Activated CD4-positive, alpha-beta T cell treated with anti-CD3 and anti-CD28 coated beads for 1 hour (primary cell): ENCODE data around the gene NTRK1.

Experiments
- DNase-seq: peaks from one replicate; pipeline ENCODE4 v3.0.0-alpha.2; 2020

The NTRK1 gene

DNA sequence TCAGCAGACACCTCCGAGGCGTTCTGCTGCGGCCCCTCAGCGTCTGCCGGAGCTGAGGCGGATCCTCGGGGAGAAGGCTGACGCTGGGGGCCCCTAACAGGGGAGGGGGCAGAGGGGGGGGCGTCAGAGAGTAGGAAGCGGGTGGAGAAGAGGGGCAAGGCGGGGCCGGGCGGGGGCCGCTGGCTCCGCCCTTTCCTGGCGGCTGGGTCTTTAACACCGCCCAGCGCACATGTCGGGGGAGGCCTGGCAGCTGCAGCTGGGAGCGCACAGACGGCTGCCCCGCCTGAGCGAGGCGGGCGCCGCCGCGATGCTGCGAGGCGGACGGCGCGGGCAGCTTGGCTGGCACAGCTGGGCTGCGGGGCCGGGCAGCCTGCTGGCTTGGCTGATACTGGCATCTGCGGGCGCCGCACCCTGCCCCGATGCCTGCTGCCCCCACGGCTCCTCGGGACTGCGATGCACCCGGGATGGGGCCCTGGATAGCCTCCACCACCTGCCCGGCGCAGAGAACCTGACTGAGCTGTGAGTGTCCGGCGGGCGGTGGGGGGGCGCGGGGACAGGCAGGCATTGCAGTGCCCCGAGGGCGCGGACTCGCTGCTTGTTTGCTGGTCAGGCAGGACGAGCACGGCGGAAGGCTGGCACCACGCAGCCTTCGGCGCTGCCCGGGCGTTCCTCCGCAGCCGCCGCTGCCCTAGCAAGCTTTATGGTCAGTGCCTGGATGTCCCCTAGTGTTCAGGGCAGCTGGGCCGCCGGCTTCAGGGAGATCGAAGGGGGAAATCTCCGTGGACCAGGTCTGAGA, at the start of gene NTRK1:
Gene NTRK1 (plus strand): TSS at position 238 of the 796 bp plus-strand sequence. CDS start 70 bp downstream, at position 308.
- peak; percentile 29 for DNase-seq

DNA sequence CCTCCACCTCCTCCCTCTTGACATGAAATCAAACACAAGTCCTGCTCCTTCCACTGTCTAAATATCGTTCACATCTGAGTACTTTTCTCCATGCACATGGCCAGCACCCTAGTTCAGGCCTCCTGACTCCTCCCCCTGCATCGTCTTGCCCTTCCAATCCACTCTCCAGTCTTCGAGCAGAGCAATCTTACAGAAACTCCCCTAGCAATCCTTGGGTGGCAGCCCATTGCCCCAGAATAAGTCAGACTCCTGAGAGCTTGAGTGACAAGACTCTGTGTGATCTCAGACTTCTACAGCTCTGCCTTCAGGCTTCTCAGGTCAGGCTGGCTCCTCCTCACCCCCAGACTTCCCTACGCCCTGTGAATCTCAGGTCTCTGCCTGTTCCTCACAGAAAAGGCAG, 49.5 kb upstream of the NTRK1 start:
- no peak for DNase-seq

DNA sequence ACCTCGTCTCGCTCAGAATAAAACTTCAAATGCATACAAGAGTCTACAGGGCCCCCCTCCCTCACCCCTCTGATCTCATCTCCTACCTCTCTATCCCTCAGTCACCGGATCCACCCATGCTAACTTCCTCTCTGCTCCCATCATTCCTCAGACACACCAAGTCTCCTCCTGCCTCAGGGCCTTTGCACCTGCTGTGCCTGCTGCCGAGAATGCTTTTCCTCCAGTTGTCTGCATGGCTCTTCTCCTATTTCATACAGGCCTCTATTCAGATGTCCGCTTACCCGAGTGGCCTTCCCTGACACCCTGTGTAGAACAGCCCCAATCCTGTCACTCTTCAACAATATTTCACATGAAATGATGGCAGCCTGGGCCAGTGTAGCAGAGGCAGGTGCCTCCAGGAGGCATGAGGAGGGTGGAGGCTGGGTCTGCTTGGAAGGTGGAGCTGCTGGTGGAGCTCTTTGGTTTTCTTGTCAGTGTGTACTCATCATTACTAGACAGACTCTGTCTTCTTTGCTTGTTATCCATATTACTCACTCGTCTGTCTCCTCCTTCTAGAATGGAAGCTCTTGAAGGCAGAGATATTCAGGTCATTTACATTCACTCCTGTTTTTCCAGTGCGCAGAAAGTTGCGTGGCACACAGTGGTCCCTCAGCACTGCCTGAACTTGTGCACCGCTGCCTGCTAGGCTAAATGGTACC, 48.2 kb upstream of the NTRK1 start:
- no peak for DNase-seq

DNA sequence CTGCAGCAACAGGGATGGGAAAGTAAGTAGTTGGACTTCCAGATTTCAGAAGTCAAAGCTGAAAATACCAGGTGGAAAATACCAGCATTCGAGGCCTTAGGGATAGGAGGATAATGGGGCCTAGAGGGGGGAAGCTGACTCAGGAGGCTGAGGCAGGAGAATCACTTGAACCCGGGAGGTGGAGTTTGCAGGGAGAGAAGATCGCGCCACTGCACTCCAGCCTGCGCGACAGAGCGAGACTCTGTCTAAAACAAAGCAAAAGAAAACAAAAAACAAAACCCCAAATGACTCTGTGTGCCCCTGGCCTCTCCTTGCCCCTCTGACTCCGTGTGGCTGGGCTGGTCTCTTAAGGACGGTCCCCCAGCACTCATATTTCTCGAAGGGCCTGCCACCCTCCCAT, 47.4 kb upstream of the NTRK1 start:
- DNase-seq, result no peak

DNA sequence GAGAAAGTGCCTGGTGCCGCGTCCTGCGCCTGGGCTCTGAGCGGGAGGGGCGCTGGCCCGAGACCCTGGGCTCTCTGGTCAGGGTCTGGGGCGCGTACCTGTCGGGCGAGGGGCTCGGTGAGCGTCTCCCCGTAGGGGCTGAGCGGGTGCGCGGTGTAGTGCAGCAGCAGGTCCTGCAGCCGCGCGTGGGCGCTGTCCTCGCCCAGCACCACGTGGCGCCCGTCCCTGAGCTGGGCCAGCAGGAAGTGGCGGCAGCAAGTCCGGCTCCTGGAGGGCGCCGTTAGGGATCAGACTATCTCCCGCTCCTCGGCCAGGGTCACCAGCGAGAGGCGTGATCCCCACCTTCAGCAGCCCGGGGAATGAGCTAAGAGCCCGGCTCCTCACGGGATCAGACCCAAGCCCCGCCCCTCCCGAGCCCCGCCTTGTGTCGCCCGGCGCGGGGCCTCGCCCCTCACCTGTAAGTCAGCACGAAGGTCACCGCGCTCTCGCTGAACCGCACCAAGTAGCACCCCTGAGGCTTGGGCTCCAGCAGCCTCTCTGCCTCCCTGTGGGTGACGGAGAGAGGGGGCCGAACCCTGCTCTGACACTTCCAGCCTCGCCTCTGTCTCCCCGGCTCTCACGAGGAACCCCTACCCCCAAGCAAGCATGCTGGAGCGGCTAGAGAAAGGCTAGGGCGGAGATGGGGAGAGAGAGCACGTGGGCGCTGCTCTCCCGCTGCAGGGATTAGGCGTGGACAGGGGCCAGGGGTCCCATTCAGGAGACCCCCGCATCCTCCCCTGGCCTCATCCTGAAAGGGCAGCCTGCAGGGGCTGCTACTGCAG, 46.7 kb upstream of the NTRK1 start:
- DNase-seq, result peak; percentile 59

DNA sequence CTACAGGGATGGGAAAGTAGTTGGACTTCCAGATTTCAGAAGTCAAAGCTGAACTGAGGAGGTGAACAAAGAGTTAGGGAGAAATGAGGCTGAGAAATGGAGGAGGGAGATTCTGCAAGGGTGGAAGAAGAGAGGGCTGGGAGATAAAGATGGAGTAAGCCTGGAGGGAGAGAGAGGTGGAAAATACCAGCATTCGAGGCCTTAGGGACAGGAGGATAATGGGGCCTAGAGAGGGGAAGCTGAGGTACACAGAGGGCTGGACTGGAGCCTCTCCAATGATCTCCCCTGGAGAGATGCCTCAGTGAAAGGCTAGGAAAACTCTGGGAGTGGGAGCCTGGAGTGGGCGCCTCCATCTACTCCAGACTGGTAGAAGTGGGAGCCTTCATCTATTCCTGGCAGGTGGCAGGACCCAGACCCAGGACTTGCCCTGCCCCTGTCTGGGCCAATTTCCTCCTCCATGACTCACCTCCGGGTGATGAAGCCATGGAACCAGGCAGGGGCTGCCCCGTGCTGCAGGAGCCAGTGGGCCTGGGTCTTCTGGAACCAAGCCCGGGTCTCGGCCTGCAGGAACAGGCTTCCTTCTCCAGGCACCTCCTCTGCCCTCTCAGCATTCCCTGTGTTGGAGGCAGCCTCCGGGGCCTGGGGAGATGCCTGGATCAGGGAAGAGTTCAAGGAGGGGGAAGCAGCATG, 45.9 kb upstream of the NTRK1 start:
- DNase-seq, result peak; percentile 35

DNA sequence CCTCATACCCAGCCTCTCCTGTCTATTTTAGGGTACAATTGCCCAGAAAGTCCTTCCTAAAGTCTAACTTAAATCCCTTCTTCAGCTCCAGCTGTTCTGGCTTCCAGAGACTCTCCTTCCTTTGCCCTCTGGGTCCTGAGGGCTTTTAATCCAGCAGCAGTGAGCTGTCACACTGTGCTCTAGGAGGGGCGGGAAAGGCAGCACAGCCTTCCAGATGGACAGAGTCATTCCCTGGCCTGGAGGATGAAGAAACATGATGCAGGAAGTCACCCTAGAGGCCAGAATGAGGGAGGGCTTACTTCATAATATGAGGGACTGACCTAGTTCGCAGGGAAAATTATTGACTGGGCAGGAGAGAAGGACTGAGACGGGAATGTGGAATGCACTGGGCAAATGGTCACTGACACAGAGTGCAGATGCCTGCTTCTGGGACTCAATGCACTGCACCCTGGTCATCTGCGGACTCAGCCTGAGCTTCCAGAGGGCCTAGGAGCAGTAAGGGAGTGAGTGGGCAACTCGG, 45.3 kb upstream of the NTRK1 start:
- DNase-seq, result no peak

DNA sequence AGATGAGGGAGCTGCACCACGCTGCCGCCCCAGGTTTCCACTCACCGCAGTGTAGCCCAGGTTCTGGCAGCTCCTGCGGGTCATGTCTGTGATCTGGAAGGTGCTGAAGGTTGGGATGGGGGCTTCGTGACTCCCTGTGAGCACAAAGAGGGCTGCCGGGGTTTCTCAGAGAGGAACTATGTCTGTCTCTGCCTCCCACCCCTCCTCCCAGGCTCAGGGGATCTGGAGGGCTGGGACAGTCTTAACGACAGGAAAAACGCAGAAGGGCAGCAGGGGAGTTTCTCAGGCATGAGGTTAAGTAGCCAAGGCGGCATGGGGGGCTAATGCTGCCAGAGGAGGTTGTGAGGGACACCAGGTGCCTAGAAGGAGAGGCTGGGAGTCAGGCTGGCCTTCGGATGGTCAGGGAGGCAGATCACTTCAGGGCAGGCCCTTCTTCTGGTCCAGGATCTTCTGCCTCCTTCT, 44.7 kb upstream of the NTRK1 start:
- DNase-seq, result no peak

DNA sequence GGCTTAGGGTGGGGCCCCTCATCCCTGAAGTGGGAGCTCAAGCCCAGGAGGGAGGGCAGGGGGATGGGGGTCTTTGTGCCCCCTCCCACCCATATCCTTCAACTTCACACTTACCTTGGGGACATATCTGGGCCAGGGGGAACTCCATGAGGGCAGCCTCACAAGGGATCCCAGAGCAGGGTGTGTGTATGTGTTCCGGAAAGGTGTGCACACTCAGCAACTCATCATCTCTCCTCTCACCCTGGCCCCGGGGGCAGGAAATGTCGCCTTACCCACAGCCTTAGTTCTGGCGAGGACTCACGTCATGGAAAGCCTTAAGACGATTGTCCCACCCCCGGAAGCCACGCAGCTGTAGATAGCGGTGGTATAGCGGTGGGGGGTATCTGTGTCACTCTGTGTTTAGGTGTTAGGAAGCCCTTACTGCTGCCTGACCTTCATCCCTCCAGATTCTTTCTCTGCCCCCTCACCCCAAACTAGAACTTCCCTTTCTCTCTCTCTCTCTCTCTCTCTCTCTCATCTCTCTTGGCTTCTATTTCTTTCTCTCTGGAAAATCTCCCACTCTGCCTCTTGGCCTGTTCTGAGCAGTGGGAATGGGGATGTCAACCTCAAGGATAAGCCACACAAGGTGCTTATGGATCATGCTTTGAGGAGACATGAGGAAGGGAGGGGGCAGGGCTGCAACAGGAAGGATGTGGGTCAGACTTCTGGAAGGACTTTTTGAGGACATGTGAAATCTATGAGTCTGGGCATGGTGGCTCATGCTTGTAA, 43.9 kb upstream of the NTRK1 start, which contains the start of gene SH2D2A:
Gene SH2D2A (minus strand): TSS at position 288 of the 768 bp plus-strand sequence. CDS start 140 bp downstream, at position 148.
- DNase-seq, result peak; percentile 92

DNA sequence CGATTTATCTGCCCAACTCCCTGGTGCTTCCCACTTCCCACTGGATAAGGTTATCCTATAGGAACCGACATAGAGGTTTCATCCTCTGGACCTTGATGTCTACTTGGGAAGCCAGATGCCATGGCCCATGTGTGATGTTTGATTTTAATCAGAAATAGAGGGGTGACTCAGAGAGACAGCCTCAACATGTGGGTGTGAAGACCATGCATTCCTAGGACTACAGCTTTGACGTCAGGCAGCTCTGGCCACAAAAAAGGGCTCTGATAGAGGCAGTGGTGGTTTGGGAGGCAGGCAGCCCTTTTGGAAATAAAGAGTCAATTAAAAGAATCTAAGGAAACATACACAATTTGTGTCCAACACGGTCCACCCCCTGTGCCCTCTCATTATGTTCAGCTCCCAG, 38.9 kb upstream of the NTRK1 start:
- DNase-seq, result no peak

DNA sequence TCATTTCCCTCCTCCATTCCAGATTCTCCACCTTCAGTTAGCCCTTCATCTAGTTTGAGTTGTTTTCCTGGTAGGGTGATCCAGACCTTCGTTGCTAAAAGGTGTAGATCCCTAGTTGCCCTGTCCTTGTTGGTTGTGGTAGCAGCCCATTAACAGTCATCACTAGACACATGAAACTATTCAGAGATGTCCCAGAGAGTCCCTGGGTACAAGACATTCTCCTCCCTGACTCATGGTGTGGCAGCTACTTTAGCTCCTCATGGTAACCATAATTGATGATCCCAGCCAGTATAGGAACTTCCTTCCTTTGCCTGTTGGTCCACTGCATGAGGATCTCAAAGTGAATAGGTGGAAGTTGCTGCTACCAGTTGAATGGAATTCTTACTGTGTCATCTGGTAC, 38.0 kb upstream of the NTRK1 start:
- DNase-seq, result no peak

DNA sequence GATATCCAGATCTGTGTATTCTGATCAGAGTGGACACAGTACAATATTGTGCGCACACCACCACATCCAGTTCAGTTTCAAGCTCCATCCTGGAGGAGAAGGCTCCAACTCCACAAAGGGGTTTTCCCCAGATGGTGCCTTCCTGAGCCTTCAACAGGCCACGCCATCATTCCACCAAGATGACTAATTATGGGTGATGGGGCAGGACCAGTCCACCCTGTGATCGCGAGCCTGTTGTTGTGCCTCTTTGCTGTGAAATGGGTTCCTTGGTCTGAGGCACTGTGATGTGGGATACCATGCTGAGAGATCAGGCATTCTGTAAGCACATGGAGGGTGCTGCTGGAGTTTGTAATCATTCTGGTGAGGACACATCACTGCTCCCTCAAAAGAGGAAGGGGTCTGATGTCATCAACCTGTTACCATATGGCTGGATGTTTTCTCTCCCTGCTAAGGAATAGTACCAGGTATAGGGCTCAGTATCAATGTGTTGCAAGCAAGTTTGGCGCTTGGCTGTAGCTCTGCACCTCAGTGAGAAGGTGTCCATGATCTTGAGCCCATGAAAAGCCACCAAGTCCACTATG, 37.4 kb upstream of the NTRK1 start:
- no peak for DNase-seq

DNA sequence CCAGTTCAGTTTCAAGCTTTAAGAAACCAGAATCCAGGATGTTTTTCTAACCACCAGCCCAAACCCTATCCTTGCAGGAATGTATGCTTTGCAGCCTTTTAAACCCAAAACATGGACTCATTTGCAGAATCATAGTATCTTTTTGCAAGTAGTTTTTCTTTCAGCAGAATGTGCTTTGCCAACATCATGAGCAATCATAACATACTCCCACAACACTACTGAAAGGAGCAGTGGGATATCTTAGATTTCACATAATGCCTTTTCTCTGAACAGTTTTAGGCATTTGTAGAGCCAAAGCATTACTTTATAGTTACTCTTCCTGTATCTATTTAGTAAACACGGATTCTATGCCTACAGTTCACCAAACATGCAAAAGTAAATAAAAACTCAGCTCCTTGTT, 34.0 kb upstream of the NTRK1 start:
- DNase-seq, result no peak

DNA sequence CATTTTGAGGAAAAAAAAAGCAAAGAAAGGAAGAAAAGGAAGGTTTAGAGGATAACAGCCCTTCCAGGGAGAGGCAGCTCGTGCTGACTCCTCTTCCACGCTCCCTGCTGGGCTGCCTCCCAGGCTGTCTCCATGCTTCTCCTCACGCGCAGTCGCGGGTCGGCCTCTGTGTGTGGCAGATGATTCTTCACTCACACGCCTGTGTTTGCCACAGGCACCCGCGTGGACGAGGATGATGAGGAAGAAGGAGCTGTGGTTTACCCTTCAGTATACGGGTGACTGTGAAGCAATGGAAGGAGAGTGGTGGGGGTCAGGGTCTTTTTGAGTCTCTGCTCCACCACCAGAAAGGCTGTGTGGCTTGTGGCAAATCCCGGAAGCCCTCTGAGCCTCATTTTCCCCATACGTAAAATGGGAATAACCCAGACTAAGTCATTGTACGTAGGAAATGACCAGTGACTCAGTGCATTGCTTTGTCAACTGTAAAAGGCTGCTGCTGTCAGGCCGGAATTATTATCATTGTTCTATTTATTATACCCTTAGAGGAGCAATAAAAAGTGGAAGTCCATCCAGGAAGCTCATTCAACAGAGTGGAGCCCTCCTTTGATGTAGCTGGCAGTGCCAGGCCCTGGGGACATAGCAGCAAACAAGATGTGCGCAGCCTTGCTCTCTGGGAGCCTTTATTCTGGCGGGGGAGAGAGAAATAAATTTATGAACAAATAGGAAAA, 32.1 kb upstream of the NTRK1 start:
- DNase-seq, result no peak

DNA sequence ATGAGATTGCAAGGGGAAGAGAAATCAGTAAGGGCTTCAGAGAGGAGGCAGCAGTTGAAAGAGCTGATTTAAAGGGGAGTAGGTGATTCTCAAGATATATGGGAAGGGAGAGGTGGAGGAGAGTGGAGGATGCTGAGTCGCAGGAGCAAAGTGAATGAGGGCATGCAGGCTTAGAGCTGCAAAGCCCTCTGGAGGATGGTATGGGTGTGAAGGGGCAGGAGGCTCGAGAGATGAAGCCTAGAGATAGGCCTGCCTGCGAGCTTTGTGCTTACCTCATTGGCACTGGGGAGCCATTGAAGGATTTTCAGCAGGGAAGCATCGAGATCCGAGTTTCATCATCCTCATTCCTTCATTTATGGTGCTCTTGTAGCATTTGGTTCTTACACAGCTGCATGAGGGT, 28.2 kb upstream of the NTRK1 start:
- DNase-seq, result no peak

DNA sequence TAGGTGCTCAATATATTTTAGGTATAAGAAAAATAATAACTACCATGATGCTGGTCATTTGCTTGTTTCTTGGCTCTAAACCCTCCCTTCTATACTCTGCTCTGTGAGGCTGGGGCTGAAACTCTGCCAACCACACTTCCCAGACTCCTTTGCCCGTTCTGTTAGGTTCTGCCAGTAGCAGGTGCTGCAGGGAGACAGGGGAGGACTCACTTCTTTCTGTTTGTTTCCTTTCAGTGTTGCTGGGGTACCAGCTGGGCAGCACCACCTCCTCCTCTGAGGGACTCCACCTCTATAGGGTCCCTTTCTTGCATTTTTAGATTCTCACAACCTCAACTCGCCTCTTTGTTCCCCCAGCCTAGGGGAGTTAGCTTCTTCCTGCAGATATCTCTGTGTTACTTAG, 27.1 kb upstream of the NTRK1 start:
- no peak for DNase-seq

DNA sequence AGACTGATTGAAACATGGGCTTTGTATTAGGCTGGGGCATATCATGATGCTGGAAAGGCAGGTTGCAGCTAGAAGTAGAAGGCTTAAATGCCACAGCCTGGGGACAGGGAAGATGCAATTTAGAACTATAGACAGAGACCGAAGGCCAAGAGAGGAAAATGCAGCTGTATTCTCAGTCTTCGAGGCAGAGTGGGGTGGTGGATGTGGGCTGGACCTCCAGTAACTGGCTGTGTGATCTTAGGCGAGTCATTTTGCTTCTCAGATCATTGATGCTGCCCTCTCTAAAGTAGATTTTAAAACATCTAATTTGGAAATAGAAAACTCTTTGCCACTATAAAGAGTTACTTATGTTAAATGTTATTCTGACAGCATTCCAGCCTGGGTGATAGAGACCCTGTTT, 26.3 kb upstream of the NTRK1 start:
- DNase-seq, result no peak

DNA sequence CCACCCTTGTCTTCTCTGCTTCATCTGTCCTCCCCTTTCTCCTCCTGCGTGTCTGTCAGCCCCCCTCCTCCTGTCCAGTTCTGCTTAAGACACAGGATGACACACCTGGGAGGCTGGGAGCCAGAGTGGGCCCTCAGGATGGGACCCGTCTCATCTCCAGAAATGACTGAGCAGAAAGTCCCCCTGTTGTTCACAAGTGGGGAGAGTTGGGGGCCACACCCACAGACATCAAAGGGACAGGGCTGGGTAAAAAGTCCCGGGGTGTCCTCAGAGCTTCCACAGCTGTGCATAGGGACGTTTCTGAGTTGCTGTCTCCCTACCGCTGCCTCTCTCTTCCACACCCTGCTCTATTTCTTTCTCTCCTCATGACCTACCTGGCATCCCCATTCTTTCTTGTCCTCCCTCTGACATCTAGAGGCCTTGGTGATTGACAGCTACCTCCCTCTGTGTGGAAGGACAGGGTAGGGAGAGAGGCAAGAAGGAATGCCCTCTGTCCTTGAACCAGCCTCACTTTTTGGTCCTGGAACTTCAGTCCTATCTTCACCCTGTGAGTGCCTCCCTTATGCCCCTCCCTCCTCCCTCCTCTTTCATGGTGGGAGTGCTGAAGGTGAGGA, 24.5 kb upstream of the NTRK1 start:
- no peak for DNase-seq

DNA sequence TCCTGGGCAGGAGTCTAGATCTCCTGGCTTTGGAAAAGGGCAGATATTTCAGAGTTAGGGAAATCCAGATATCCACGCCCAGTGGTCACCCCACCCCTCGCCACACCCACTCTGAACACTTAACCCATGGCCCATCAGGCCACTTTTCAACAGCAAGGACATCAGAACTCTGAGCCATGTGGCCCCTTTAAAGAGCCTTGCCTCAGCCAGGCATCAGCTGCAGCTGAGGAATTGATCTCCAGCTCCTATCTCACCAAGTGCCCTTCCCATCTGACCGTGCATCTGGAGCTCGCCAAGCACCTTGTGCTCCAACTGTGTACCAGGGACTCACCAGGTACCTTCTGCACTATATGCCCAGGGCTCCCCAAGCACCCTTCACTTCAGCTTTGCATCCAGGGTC, 23.8 kb upstream of the NTRK1 start:
- DNase-seq, result no peak

DNA sequence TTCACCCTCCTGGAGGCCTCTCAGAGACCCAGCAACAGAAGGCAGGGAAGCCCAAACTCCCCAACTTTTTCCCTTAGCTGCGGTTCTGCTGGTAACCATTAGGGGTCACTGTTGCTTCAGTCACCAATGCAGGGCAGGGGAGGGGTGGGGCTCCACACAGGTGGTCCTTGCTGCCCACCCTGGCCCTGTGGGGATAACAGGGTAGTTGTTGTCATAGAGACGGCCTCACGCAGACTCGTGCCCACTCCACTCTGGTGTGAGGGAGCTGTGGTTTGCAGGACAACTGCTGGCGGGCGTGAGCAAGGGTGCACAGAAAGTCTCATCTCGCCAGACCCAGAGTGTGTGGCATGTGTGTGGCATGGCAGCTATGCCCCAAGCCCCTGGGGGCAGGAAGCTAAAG, 21.7 kb upstream of the NTRK1 start:
- DNase-seq, result no peak
